DOHH2 (cell line): ENCODE results near the gene RTRAF.

Source experiments
- EZH2phosphoT487 ChIP-seq: fragments of 200-600 bp; sonication (generic); IDR thresholded peaks from 2 replicates; pipeline ENCODE4 v1.6.1; 2017; ENCODE audit warnings: borderline replicate concordance, mild to moderate bottlenecking, antibody characterized with exemption, low read length, moderate library complexity, mixed read lengths
- TF ChIP-seq, protein P1 (sequence below): fragments of 200-600 bp; sonication (generic); IDR thresholded peaks from one replicate; pipeline ENCODE4 v1.5.1; 2014; ENCODE audit warnings: antibody characterized with exemption, mild to moderate bottlenecking, low read depth, low read length; ENCODE audit not compliant: poor library complexity, severe bottlenecking

DNA sequence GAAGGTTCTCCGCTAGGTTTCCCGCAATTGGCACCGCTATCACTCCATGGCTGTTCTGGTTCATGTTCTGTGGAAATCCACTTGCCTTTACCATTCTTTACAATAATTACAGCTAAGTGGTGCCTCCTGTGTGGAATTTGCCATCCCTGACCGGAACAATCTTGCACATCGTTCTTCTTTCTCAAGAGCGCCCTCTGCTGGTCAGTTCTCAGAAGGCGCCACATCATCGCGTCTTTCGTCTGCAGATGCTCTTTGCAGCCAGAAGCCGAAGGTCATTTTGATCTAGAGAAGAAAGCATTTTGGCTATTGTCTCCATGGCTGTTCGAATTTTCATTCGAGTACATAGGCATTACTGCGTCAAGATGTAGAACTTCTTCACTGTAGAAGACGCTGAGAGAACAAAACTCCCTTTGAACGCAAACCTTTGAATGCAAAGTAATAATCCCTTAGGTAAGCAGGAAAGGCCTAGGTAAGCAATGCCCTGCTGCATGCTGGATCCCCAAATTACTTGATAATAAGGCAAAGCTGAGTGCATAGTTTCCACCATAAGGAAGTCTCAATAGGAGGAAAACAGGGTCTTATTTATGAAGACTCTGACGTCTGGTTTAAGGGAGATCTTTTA lies 10.1 kb upstream of the RTRAF start:
- TF ChIP-seq, protein P1, sequence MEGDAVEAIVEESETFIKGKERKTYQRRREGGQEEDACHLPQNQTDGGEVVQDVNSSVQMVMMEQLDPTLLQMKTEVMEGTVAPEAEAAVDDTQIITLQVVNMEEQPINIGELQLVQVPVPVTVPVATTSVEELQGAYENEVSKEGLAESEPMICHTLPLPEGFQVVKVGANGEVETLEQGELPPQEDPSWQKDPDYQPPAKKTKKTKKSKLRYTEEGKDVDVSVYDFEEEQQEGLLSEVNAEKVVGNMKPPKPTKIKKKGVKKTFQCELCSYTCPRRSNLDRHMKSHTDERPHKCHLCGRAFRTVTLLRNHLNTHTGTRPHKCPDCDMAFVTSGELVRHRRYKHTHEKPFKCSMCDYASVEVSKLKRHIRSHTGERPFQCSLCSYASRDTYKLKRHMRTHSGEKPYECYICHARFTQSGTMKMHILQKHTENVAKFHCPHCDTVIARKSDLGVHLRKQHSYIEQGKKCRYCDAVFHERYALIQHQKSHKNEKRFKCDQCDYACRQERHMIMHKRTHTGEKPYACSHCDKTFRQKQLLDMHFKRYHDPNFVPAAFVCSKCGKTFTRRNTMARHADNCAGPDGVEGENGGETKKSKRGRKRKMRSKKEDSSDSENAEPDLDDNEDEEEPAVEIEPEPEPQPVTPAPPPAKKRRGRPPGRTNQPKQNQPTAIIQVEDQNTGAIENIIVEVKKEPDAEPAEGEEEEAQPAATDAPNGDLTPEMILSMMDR, result peak; percentile 93
- no peak for TF ChIP-seq EZH2phosphoT487
